Measurements from ENCODE around the gene LENG8. TPM values are rescaled to one million over a fixed set of nuclear protein-coding genes. Genes with fewer than 3 reads are reported as not detected.

LENG8 gene
- total RNA-seq, 2 experiments from 2014 or later = 165 to 170 TPM

GRCh38 chr19:54424201-54424600 lies 24.8 kb upstream of the LENG8 start:
- CTCF ChIA-PET = no interaction called here
- no peak overlapping the region for H3K4me3 Mint-ChIP-seq
- H3K36me3 Mint-ChIP-seq (ENCODE audit: low read depth) = no peaks in the 10 kb centered on the region
- no peak for TF ChIP-seq CTCF (IDR thresholded peaks at IDR 0.05)
- H3K27ac Mint-ChIP-seq = no peak overlapping the region
- intact Hi-C loops (cut with micrococcal nuclease) = no loop called here
- peaks cover 41% of the 10 kb centered on the region for H3K27me3 Mint-ChIP-seq
- H3K9me3 Mint-ChIP-seq = no peaks in the 10 kb centered on the region
- H3K4me1 Mint-ChIP-seq (ENCODE audit: low read depth) = no peaks in the 10 kb centered on the region
- no peak for DNase-seq
- POLR2A ChIA-PET = no interaction called here
- ATAC-seq = no peak

GRCh38 chr19:54424660-54425381 lies 24.2 kb upstream of the LENG8 start:
- no peak overlapping the region for H3K4me3 Mint-ChIP-seq
- no peaks in the 10 kb centered on the region for H3K36me3 Mint-ChIP-seq (ENCODE audit: low read depth)
- H3K27me3 Mint-ChIP-seq = peaks cover 39% of the 10 kb centered on the region
- no peaks in the 10 kb centered on the region for H3K9me3 Mint-ChIP-seq
- no peak for DNase-seq
- no peak overlapping the region for H3K27ac Mint-ChIP-seq
- no peaks in the 10 kb centered on the region for H3K4me1 Mint-ChIP-seq (ENCODE audit: low read depth)
- TF ChIP-seq CTCF (IDR thresholded peaks at IDR 0.05) = no peak
- ChIA-PET CTCF (interaction anchor here (1.1 kb wide), 1 partner anchor 34 kb away, joined by 3 read pairs; no protein-coding TSS in a partner anchor), POLR2A (interaction anchor here (1.4 kb wide), 1 partner anchor 39 kb away, joined by 4 read pairs; the partner anchor contains the start of gene LENG9)
- intact Hi-C loops (cut with micrococcal nuclease) = no loop called here
- ATAC-seq = no peak

- H3K27me3 Mint-ChIP-seq = peaks cover 39% of the 10 kb centered on the region
- POLR2A ChIA-PET = interaction anchor here (1.4 kb wide), 1 partner anchor 38 kb away, joined by 4 read pairs; the partner anchor contains the start of gene LENG9
- H3K36me3 Mint-ChIP-seq (ENCODE audit: low read depth) = no peaks in the 10 kb centered on the region
- DNase-seq (no peak), ATAC-seq (no peak)
- CTCF ChIA-PET = interaction anchor here (1.1 kb wide), 1 partner anchor 34 kb away, joined by 3 read pairs; no protein-coding TSS in a partner anchor
- no peaks in the 10 kb centered on the region for H3K4me1 Mint-ChIP-seq (ENCODE audit: low read depth)
- H3K4me3 Mint-ChIP-seq = no peak overlapping the region
- no peak for TF ChIP-seq CTCF (IDR thresholded peaks at IDR 0.05)
- H3K27ac Mint-ChIP-seq = no peak overlapping the region
- intact Hi-C loops (cut with micrococcal nuclease) = no loop called here
- no peaks in the 10 kb centered on the region for H3K9me3 Mint-ChIP-seq
Measured at GRCh38 chr19:54425382-54425723, 23.6 kb upstream of the LENG8 start.

GRCh38 chr19:54426291-54426931 lies 22.6 kb upstream of the LENG8 start:
- H3K27me3 Mint-ChIP-seq = peaks cover 39% of the 10 kb centered on the region
- ATAC-seq (no peak), DNase-seq (no peak)
- H3K36me3 Mint-ChIP-seq (ENCODE audit: low read depth) = no peaks in the 10 kb centered on the region
- intact Hi-C loops (cut with micrococcal nuclease) = no loop called here
- H3K9me3 Mint-ChIP-seq = no peaks in the 10 kb centered on the region
- H3K27ac Mint-ChIP-seq = no peak overlapping the region
- ChIA-PET POLR2A (interaction anchor here (1.4 kb wide), 1 partner anchor 37 kb away, joined by 4 read pairs; the partner anchor contains the start of gene LENG9), CTCF (interaction anchor here (1.1 kb wide), 1 partner anchor 35 kb away, joined by 3 read pairs; no protein-coding TSS in a partner anchor)
- peaks cover 2% of the 10 kb centered on the region for H3K4me1 Mint-ChIP-seq (ENCODE audit: low read depth)
- no peak overlapping the region for H3K4me3 Mint-ChIP-seq
- no peak for TF ChIP-seq CTCF (IDR thresholded peaks at IDR 0.05)

- DNase-seq (no peak), ATAC-seq (no peak)
- Mint-ChIP-seq H3K27ac (no peak overlapping the region), H3K36me3 (ENCODE audit: low read depth) (no peaks in the 10 kb centered on the region), H3K9me3 (no peaks in the 10 kb centered on the region), H3K4me1 (ENCODE audit: low read depth) (peaks cover 2% of the 10 kb centered on the region), H3K27me3 (peaks cover 39% of the 10 kb centered on the region), H3K4me3 (no peak overlapping the region)
- CTCF ChIA-PET = interaction anchor here (1.0 kb wide), 1 partner anchor 12 kb away, joined by 3 read pairs; no protein-coding TSS in a partner anchor
- no peak for TF ChIP-seq CTCF (IDR thresholded peaks at IDR 0.05)
- POLR2A ChIA-PET = no interaction called here
- intact Hi-C loops (cut with micrococcal nuclease) = no loop called here
Measured at GRCh38 chr19:54427586-54427985, 21.4 kb upstream of the LENG8 start.

Measured in activated CD8-positive, alpha-beta T cell treated with anti-CD3 and anti-CD28 coated beads for 36 hours (primary cell).